ENCODE data around the gene RNU5D-1. TPM values are rescaled to one million over a fixed set of nuclear protein-coding genes. Genes with fewer than 3 reads are reported as not detected.

RNU5D-1 gene
- total RNA-seq, 1 experiment from 2014 or later = not detected

GRCh38 chr1:44685881-44686280 is 45.1 kb downstream of the RNU5D-1 start (continued):
- TF ChIP-seq E2F5 (CRISPR knock-in tag; IDR thresholded peaks at IDR 0.05) (no peak), SMAD4 (CRISPR knock-in tag; IDR thresholded peaks at IDR 0.05) (no peak), E2F1 (CRISPR knock-in tag; IDR thresholded peaks at IDR 0.05) (no peak), ZNF512 (CRISPR knock-in tag; IDR thresholded peaks at IDR 0.05; ENCODE audit: borderline replicate concordance) (no peak), SOX15 (CRISPR knock-in tag; IDR thresholded peaks at IDR 0.05) (no peak), FOXP4 (CRISPR knock-in tag; IDR thresholded peaks at IDR 0.05) (no peak), RELA (CRISPR knock-in tag; IDR thresholded peaks at IDR 0.05; ENCODE audit: borderline replicate concordance) (no peak), ZMAT4 (CRISPR knock-in tag; IDR thresholded peaks at IDR 0.05) (no peak)

- POLR2A ChIA-PET = interaction anchor here (1.6 kb wide), 1 partner anchor 11 kb away, joined by 4 read pairs; the partner anchor contains the start of genes ARMH1 and TMEM53
- CTCF ChIA-PET = interaction anchor here (1.4 kb wide), 1 partner anchor 18 kb away, joined by 4 read pairs; no protein-coding TSS in a partner anchor
- ATAC-seq (no peak), DNase-seq (ENCODE audit: low spot score) (no peak)
- TF ChIP-seq ELF4 (CRISPR knock-in tag; IDR thresholded peaks at IDR 0.05; ENCODE audit: low read depth) (no peak), ZNF121 (CRISPR knock-in tag; IDR thresholded peaks at IDR 0.05) (peak; percentile 96)
- Mint-ChIP-seq H3K27me3 (ENCODE audit: low read depth) (no peaks in the 10 kb centered on the region), H3K36me3 (no peaks in the 10 kb centered on the region), H3K9me3 (no peaks in the 10 kb centered on the region), H3K27ac (no peak overlapping the region), H3K4me3 (no peak overlapping the region), H3K4me1 (peaks cover 48% of the 10 kb centered on the region)
Measured at GRCh38 chr1:44685218-44685617, 45.8 kb downstream of the RNU5D-1 start.

GRCh38 chr1:44684525-44684924 is 46.4 kb downstream of the RNU5D-1 start:
- Mint-ChIP-seq H3K9me3 (no peaks in the 10 kb centered on the region), H3K27ac (no peak overlapping the region), H3K27me3 (ENCODE audit: low read depth) (no peaks in the 10 kb centered on the region), H3K4me1 (peaks cover 45% of the 10 kb centered on the region), H3K4me3 (no peak overlapping the region), H3K36me3 (0 out of 2 replicates have a peak, but pooled peaks cover 4% of the 10 kb centered on the region)
- POLR2A ChIA-PET = interaction anchor here (1.6 kb wide), 1 partner anchor 10 kb away, joined by 4 read pairs; the partner anchor contains the start of genes ARMH1 and TMEM53
- DNase-seq (ENCODE audit: low spot score) = no peak
- ATAC-seq = no peak
- CTCF ChIA-PET = interaction anchor here (1.0 to 2.1 kb wide), 2 partner anchors 11 to 31 kb away, joined by 4 to 6 read pairs; partner anchors contain the start of genes ARMH1 and TMEM53
- TF ChIP-seq PREB (CRISPR knock-in tag; IDR thresholded peaks at IDR 0.05; ENCODE audit: borderline replicate concordance) (no peak), SMAD3 (CRISPR knock-in tag; IDR thresholded peaks at IDR 0.05; ENCODE audit: borderline replicate concordance) (no peak), ZNF317 (CRISPR knock-in tag; IDR thresholded peaks at IDR 0.05; ENCODE audit: borderline replicate concordance, low read depth) (no peak), ZNF138 (CRISPR knock-in tag; conservative IDR thresholded peaks at IDR 0.05) (no peak), CREB1 (CRISPR knock-in tag; IDR thresholded peaks at IDR 0.05) (no peak), E2F5 (CRISPR knock-in tag; IDR thresholded peaks at IDR 0.05) (no peak), HMGXB4 (CRISPR knock-in tag; IDR thresholded peaks at IDR 0.05) (no peak), JUN (CRISPR knock-in tag; IDR thresholded peaks at IDR 0.05) (no peak), ZNF425 (CRISPR knock-in tag; conservative IDR thresholded peaks at IDR 0.05) (no peak), USF2 (CRISPR knock-in tag; IDR thresholded peaks at IDR 0.05) (no peak)
